Testis (tissue), 3 donors: Measurements from ENCODE around the gene DACH1. TPM values are rescaled to one million over a fixed set of nuclear protein-coding genes. Genes with fewer than 3 reads are reported as not detected.

ENCODE experiments used
- DNase-seq: peaks from one replicate; pipeline ENCODE4 v3.0.0-alpha.2; 2019
- H3K27ac ChIP-seq, 2 donors: fragments of 200-600 bp; sonication (generic); one replicate each; pipeline ENCODE4 v1.5.1; 2019
- H3K27me3 ChIP-seq: fragments of 200-600 bp; sonication (generic); one replicate; pipeline ENCODE4 v1.5.1; 2019
- H3K36me3 ChIP-seq: fragments of 200-600 bp; sonication (generic); one replicate; pipeline ENCODE4 v1.5.1; 2017; ENCODE audit warnings: low read depth; ENCODE audit errors: missing control alignments
- H3K4me1 ChIP-seq: fragments of 200-600 bp; sonication (generic); one replicate; pipeline ENCODE4 v1.5.1; 2019
- H3K4me3 ChIP-seq, 2 donors: fragments of 200-600 bp; sonication (generic); one replicate each; pipeline ENCODE4 v1.5.1; 2017 to 2019
- H3K9me3 ChIP-seq: fragments of 200-600 bp; sonication (generic); one replicate; pipeline ENCODE4 v1.5.1; 2017
- POLR2A ChIP-seq: fragments of 450-650 bp; IDR thresholded peaks from one replicate; pipeline ENCODE4 v1.6.1; 2017; ENCODE audit warnings: antibody characterized with exemption, mild to moderate bottlenecking, moderate library complexity
- WGBS, 2 donors: methylation state at CpG; one replicate each; pipeline ENCODE4 v1.1.5; 2018; 5-methylcytosine and 5-hydroxymethylcytosine counted together
- intact Hi-C: fragments of 100-400 bp; cut with DNase I; formaldehyde crosslinking; loops from one replicate; pipeline ENCODE4 v1.15.1; 2023; ENCODE audit warnings: low total_unique reads
- polyA plus RNA-seq: library from polyadenylated mRNA; stranded (reverse); fragments of 350-450 nt; fragmentation: Illumina TruSeq; extraction: RNeasy Lipid Tissue Mini Kit (QIAGEN cat#74804); gene quantifications from one replicate; pipeline ENCODE4 v1.2.3, GENCODE V29; 2014; ENCODE audit warnings: low read depth, low replicate concordance; ENCODE audit not compliant: insufficient read depth
- total RNA-seq, 2 donors: library from RNA; depleted of rRNA; stranded (reverse); fragments of >200 nt; gene quantifications; one replicate each; pipeline ENCODE4 v1.2.3, GENCODE V29; 2016
- TF ChIP-seq, protein P1 (sequence below), 3 experiments: fragments of 450-650 bp in 2 of 3; fragments of 200-600 bp in 1 of 3; sonication (generic) in 1 of 3; IDR thresholded peaks; one replicate each; pipeline ENCODE4 v1.5.1; 2016 to 2019; ENCODE audit warnings: antibody characterized with exemption in 3 of 3, mild to moderate bottlenecking in 2 of 3, moderate library complexity in 1 of 3

DACH1 gene
- total and polyA plus RNA-seq, 3 donors from 2014 or later, result 4.7 to 11.1 (median 5.4) TPM

DNA sequence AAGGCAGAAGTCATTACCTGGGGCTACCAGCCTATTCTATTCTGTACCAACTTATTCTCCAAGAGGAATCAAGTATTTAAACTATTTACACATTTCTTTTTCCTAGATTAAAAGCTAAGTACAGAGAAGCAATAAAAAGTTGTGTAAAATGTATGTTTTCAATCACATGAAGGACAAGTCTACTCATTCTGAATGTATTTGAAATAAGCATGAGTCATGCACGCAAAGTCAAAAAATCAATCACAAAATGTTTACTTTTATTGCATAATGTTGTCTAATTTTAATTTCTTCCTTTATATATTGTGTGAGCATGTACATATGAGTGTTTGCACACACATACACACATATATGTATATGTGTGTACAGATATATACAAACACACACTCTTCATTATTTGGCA, 136.7 kb downstream of the DACH1 start:
- no peak overlapping the region for H3K27ac ChIP-seq
- WGBS, 2 donors, result 83 to 93% methylated on average over 1 of the region's 1 CpG
- H3K4me1 ChIP-seq, result no peaks in the 10 kb centered on the region
- no peak overlapping the region for H3K4me3 ChIP-seq
- no peaks in the 10 kb centered on the region for H3K27me3 ChIP-seq
- intact Hi-C loops, result no loop called here
- H3K9me3 ChIP-seq, result no peaks in the 10 kb centered on the region
- TF ChIP-seq, protein P1, sequence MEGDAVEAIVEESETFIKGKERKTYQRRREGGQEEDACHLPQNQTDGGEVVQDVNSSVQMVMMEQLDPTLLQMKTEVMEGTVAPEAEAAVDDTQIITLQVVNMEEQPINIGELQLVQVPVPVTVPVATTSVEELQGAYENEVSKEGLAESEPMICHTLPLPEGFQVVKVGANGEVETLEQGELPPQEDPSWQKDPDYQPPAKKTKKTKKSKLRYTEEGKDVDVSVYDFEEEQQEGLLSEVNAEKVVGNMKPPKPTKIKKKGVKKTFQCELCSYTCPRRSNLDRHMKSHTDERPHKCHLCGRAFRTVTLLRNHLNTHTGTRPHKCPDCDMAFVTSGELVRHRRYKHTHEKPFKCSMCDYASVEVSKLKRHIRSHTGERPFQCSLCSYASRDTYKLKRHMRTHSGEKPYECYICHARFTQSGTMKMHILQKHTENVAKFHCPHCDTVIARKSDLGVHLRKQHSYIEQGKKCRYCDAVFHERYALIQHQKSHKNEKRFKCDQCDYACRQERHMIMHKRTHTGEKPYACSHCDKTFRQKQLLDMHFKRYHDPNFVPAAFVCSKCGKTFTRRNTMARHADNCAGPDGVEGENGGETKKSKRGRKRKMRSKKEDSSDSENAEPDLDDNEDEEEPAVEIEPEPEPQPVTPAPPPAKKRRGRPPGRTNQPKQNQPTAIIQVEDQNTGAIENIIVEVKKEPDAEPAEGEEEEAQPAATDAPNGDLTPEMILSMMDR (IDR thresholded peaks at IDR 0.05), result no peak
- TF ChIP-seq POLR2A, result no peak
- DNase-seq, result no peak
- H3K36me3 ChIP-seq, result no peaks in the 10 kb centered on the region

GRCh38 chr13:71729441-71729840, 137.6 kb downstream of the DACH1 start:
- Histone ChIP-seq H3K27me3 (no peaks in the 10 kb centered on the region), H3K9me3 (no peaks in the 10 kb centered on the region), H3K27ac (no peak overlapping the region), H3K36me3 (no peaks in the 10 kb centered on the region), H3K4me1 (no peaks in the 10 kb centered on the region), H3K4me3 (no peak overlapping the region)
- 83 to 84% methylated on average over 2 of the region's 2 CpGs for WGBS, 2 donors
- no peak for DNase-seq
- no peak for TF ChIP-seq POLR2A
- TF ChIP-seq, protein P1 (IDR thresholded peaks at IDR 0.05), result no peak
- intact Hi-C loops, result no loop called here

DNA sequence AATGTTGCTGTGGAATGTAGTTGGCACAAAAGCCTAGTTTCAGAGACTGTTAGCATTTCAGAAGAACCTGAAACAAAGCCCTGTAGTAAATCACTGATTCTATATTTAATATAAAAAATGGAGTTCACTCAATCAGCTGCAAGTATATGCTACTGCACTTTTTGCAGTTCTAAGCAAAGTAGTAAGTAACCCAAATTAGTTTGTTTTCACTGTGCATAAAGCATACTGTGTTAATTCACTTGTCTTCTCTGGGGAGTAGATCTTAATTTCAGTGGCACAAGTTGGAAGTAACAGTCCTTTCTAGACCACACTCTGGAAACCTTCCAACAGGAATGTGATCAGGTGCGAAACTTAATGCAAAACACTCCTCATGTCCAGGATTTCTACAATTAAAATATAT, 139.3 kb downstream of the DACH1 start:
- Histone ChIP-seq H3K27me3 (no peaks in the 10 kb centered on the region), H3K4me1 (no peaks in the 10 kb centered on the region), H3K27ac (no peak overlapping the region), H3K4me3 (no peak overlapping the region), H3K36me3 (no peaks in the 10 kb centered on the region), H3K9me3 (no peaks in the 10 kb centered on the region)
- DNase-seq, result no peak
- TF ChIP-seq POLR2A, result no peak
- TF ChIP-seq, protein P1 (IDR thresholded peaks at IDR 0.05), result no peak
- intact Hi-C loops, result no loop called here
- WGBS, 2 donors, result 86% methylated on average over 1 of the region's 1 CpG

DNA sequence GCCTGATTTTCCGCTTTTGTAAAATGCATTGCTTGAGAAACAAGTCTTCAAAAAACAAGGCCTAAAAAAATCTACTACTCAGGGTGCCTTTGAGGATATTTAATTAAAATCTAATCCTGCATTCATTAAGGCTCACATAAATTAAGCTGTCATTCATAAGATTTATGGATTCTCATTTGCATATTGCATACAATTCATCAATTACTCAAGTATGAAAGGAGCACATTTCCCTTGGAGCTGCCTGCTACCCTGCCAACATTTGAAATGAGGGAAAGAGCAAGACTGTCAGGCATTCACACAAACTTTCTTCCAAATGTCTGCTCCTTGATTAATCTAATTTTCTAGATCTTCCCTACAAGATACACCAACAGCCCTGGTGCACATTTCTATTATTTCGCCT, 140.0 kb downstream of the DACH1 start:
- intact Hi-C loops, result no loop called here
- Histone ChIP-seq H3K27me3 (no peaks in the 10 kb centered on the region), H3K9me3 (no peaks in the 10 kb centered on the region), H3K4me3 (no peak overlapping the region), H3K36me3 (no peaks in the 10 kb centered on the region), H3K4me1 (no peaks in the 10 kb centered on the region), H3K27ac (no peak overlapping the region)
- WGBS, 2 donors, result 95 to 98% methylated on average over 2 of the region's 2 CpGs
- TF ChIP-seq, protein P1 (IDR thresholded peaks at IDR 0.05), result no peak
- TF ChIP-seq POLR2A, result no peak
- DNase-seq, result no peak

- Histone ChIP-seq H3K27ac (no peak overlapping the region), H3K4me3 (no peak overlapping the region), H3K4me1 (no peaks in the 10 kb centered on the region), H3K36me3 (no peaks in the 10 kb centered on the region), H3K9me3 (no peaks in the 10 kb centered on the region), H3K27me3 (no peaks in the 10 kb centered on the region)
- no peak for TF ChIP-seq POLR2A
- TF ChIP-seq, protein P1 (IDR thresholded peaks at IDR 0.05), result no peak
- no peak for DNase-seq
- intact Hi-C loops, result no loop called here
- 86 to 92% methylated on average over 3 of the region's 3 CpGs for WGBS, 2 donors
Measured at GRCh38 chr13:71722206-71722605, 144.8 kb downstream of the DACH1 start.
